Measurements from ENCODE around the gene TTC32.
A peak's percentile ranks its signal among the peaks of the same experiment; 100 is the strongest.

Gene TTC32

DNA sequence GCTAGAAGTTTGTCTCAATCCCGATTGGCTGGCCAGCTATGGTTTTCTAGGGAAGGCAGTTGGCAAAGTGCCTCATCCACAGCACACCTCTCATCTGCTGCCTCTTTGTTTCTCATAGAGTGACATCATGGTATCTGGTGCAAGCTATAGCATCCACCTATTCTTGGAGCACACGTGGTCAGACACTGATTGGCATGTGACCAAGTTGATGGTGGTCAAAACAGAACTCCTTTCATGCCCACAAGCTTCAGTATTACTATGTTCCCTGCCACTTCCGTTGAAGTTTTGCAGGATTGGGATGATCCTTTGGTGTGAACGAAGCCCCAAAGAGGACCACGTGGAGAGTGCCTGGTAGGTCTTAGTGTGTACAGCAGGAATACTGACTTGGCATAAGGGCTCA is 28.8 kb downstream of the TTC32 start:
- DNase-seq, result no peak

DNA sequence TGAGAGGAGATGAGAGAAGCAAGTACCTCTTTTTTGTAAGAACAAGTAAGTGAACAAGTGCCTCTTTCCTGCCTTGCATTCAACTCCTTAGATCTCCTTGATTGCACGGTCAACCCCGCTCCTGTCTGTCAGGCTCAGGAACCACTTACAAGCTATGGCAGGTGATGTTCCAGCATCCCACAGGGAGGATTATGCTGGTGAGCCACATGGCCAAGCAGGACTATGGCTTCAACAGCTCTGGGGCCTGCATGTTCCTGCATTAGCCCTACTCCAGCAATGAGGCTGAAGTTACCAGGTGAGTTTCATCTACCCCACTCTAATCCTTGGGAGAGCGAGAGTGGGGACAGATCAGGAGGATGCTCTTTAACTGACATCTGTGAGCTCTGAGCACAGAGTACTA is 29.5 kb downstream of the TTC32 start:
- DNase-seq, result no peak

DNA sequence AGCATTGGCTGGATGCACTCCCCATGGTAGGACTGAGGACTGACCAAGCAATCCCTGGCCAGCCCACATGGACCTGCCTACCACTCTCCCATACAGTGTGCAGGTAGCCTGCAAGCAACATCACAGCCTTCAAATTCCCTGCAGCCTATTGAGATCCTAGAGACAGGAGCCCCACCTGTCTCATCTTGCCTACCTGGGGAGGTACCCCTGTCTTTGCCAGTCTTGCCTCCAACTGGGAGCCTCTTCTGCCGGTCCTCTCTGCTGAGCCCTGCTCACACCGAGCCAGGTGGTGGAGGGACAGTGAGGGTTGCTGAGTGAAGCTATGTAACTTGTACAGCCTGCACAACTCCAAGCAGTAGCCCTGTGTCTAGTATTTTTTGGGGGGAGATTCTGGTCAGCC is 29.9 kb downstream of the TTC32 start:
- DNase-seq, result no peak

DNA sequence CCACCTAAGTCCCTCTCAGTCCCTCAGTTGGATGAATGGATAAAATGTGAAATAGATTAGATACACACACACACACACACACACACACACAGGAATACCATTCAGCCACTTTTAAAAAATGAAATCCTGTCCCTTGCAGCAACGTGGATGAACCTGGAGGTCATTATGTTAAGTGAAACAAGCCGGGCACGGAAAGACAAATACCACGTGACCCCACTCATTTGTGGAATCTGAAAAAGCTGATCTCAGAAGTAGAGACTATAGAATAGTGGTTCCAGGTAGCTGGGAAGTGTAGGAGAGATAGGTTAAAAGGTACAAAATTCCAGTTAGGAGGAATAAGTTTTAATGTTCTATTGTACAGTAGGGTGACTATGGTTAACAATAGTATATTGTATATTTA is 31.0 kb downstream of the TTC32 start:
- DNase-seq, result no peak

- no peak for DNase-seq
These were observed 32.8 kb downstream of the TTC32 start for GRCh38 chr2:19868701-19869580.

- DNase-seq, result no peak
These were observed 33.6 kb downstream of the TTC32 start for GRCh38 chr2:19868224-19868623.

DNA sequence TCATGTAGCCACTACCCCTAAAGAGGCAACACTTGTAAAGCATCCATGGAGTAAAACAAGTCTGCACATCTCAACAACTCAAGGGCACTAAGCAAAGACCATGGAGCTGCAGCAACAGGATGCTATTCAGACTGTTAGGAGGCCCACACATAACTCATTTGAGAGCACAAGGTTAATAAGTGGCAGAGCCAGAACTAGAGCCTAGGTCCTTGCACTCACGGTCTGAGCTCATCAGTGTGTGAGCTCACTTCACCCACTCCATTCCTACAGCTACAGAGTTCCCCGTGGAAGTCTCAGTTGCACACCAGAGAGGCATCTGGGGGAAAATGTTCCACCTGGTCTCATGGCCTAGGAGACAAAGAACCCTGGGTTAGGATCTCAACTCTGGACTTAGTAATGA is 35.0 kb downstream of the TTC32 start:
- no peak for DNase-seq

DNA sequence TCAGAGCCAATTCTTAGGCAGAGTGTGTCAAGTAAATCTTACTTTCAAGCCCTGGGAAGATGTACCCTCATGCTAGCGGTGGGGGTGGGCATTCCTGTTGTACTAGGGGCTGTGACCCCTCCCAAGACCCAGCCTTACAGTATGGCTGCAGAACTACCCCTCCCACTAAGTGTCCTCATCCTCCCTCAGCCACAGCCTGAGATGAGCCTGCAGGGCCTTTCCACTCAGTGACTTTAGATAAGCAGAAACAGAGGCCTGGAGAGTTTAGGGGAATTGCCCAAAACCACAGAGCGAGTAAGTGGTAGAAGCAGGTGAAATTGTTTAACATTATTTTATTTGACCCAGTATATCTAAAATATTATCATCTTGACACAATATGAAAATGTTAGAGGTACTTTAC is 36.6 kb downstream of the TTC32 start:
- no peak for DNase-seq

GRCh38 chr2:19864381-19864780 is 37.4 kb downstream of the TTC32 start:
- DNase-seq, result no peak

GRCh38 chr2:19863303-19864041 is 38.3 kb downstream of the TTC32 start:
- DNase-seq, result peak; percentile 21 to 41

- no peak for DNase-seq
These were observed 40.0 kb downstream of the TTC32 start for GRCh38 chr2:19861813-19862212.

DNA sequence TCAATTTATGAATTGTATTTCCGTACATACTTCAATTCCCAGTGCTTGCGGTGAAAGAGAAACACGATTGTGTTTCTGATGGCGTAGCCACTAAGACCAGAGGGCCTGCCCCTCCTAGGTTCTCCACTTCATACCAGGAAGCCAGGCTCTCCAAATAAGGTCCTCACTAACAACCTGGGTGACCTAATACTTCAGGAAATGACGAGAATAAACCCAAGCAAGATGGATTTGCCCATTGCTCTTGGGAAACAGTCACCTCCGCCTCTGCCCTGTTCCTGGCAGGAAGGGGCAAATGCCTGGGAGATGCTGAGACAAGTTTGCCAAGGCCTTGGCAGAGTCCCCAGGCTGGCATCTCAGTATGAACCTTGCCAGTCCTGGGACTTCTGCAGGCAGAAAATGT is 41.8 kb downstream of the TTC32 start:
- no peak for DNase-seq

DNA sequence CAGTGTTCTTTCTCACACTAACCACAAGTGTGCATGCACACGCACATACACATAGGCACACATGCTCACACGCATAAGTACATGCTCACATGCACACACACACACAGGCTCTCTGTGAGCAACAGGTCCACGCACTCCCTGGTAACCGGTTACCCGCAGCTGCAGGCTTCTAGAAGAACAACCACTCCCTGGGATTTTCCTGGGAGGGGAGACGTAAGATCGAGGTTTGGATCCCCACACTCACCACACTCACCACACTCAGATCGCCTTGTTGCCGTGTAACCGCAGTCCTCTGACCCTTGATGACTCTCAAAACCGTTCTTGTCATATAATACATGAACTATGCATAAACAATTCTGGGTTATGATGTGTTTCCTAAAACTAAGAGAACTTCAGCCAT is 42.2 kb downstream of the TTC32 start:
- no peak for DNase-seq

DNA sequence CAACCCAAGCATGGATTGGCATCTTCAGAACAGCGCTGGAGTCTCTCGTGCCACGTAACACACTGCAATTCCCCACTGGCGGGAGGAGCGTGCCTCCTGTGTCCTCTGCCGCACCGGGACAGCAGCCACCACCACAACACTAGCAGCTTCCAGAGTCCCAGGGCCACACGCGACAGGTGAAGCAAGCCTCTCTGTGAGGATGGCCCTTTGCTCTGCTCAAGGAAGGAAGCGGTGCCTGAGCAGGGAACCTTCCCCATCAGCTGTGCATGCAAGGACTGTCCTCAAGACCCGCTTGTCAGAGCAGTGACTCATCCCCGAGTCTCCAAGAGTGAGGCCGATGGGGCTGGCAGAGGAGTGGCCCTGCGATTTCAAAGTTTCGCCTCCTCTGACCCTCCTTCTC is 44.0 kb downstream of the TTC32 start:
- peak in 1 of 2 experiments; percentile 1 for DNase-seq

DNA sequence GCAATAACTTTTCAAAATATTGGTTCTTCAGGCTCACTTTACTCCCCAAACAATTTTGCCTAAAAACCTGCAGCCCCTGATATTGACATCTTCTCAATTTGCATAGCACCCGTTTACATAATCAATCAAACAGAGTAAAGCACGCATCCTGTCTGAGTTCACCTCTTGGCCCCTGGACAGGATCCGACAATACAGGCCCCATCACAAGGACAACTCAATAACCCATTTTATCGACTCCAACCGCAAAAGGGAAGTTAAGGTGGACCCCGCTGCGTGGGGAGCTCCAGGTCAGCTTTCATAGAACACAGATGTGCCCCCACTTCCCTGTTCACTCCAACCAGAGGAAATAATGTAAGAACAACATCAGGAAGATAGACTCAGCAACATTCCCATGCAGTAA is 44.7 kb downstream of the TTC32 start:
- no peak for DNase-seq

- DNase-seq, result no peak
These were observed 46.0 kb downstream of the TTC32 start for GRCh38 chr2:19855542-19856431.

DNA sequence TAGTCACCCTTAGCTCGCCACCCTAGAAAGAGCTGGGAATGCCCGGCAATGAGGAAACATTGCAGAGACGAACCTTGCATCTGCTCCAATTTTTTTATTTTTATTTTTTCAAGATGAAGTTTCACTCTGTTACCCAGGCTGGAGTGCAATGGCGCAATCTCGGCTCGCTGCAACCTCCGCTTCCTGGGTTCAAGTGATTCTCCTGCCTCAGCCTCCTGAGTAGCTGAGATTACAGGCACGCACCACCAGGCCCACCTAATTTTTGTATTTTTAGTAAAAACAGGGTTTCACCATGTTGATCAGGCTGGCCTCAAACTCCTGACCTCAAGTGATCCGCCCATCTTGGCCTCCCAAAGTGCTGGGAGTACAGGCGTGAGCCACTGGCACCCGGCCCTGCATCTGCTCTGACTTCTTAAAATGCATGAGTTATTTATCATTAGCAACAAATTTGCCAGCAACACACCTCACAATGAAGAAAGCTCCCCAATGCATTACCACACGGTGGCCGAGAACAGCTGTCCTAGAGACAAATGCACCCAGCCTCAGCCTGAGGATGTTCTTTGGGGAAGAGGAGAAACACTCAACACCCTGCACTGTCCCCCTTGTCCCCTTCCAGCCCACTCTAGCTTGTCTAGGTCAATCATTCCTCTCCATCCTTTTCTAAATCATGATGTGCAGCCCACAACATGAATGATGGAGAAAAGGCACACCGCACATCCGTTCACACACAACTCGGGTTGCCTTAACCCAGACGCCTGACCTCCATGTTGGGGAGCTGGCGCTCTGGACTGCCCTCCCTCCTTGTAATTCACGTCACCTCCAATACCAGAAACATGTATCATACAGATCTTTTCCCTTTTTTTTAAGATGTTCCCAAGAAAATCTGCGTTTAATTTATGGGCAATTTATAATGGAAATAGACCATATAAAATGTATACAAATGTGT is 46.9 kb downstream of the TTC32 start:
- no peak for DNase-seq

DNA sequence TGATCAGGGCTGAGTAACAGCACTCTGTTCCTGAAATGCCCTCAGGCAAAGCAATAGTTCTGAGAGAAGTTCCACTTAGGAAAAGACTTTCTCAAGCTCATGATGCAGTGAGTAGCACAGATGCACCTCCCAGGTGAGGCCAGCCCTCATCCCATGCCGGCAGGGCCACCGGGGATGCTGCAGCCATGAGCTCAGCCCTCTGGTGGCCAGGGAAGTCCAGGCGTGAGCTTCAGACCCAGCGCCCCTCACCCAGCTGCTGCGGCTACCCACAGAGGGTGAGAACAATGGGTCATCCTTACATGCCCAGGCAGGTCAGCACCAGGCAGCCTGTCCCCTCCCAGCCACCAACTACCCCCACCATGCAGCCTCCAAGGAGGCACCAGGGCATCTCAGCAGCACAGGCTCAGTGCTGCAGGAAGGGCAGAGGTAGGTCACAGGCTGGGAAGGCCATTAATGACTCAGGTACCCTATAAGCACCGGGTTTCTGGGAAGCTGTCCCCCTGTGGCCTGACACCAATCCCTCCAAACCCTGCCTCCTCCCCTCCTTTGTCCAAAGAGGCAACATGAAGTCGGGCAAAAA is 50.6 kb downstream of the TTC32 start:
- no peak for DNase-seq

DNA sequence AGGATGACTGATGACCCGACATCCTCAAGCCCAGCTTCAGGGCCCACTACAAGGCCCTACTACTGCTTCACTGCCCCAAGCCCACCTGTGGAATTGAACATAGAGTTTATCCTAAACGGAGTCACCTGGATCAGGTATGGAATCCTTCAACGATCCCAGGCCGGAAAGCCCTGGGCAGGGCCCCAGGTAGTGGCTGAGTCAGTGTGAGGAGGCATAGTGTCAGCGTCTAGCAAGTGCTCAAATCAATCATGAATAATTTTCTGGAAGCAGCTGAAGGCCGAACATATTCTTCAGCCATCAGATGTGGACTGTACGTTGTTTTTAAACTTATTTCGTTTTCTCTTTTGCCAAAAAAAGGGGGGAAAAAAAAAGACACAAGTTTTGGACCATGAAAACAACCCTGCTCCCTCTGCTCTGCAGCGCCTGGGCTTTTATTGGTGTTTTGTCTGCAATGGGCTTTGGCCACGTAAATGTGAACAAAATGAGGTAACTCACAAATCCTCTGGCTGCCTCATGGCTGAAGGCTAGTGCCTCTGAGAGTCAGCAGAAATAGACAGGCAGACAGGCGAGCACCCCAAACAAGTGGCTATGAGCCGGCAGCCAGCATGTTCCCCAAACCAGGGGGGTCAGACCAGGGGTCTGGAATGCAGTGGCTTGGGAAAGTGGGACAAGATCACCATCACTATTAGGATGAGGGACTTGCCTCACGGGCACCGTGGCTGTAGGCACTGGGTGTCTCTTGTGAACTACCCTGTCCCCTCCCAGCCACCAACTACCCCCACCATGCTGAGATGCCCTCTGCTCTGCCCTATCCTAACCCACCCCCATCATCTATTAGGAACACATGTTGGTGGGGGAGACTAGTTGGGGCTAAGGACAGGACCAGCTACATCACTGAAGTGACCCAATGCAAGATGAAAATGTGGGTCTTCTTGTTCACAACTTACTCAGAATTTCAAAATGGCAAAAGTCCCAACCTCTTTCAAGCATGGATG is 51.4 kb downstream of the TTC32 start:
- DNase-seq, result no peak

DNA sequence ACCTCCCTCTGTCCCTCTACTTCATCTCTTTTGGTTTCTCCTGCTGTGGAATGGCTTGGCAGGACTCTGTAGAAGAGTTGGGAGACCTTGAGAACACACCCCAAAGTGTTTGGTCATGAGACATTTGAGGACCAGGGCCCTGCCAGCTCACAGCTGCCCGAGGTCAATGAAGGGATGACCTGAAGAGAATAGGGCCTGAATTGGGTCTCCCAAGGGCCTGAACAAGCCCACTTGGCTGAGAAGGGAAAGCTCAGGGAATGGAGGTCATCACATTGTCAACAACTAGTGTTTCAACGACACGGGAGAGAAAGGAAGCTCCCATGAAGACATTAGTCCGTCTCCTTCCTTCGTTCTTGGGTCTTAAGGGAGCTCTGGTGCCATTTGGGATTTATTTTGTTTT is 52.8 kb downstream of the TTC32 start:
- no peak for DNase-seq
